Thoracic aorta (tissue), 2 donors: ENCODE measurements around the gene GPSM1. TPM values are rescaled to one million over a fixed set of nuclear protein-coding genes. Genes with fewer than 3 reads are reported as not detected.

Experiments
- ATAC-seq: fragments of 150-250 bp; one replicate; pipeline ENCODE4 v1.8.0; 2017; ENCODE audit warnings: low read depth; ENCODE audit not compliant: insufficient number of reproducible peaks, low FRiP score
- DNase-seq: peaks from one replicate; pipeline ENCODE4 v3.0.0-alpha.2; 2020; ENCODE audit warnings: low spot score
- H3K27ac ChIP-seq, 2 donors: fragments of 200-600 bp; sonication (generic); 1 replicate in 1 of 2; 2 replicates in 1 of 2; pipeline ENCODE4 v1.5.1; 2016; ENCODE audit warnings: mild to moderate bottlenecking in 2 of 2, moderate library complexity in 2 of 2
- H3K27me3 ChIP-seq: fragments of 200-600 bp; sonication (generic); replicated peaks from 2 replicates; pipeline ENCODE4 v1.6.0; 2016; ENCODE audit warnings: mild to moderate bottlenecking; ENCODE audit not compliant: insufficient read depth
- H3K36me3 ChIP-seq: fragments of 200-600 bp; sonication (generic); one replicate; pipeline ENCODE4 v1.5.1; 2016
- H3K4me1 ChIP-seq, 2 donors: fragments of 200-600 bp; sonication (generic); 1 replicate in 1 of 2; 2 replicates in 1 of 2; pipeline versions ENCODE4 v1.5.1 to v1.6.0; 2016; ENCODE audit warnings: low read depth in 2 of 2, mild to moderate bottlenecking in 1 of 2; ENCODE audit not compliant: control insufficient read depth in 1 of 2
- H3K4me3 ChIP-seq: fragments of 200-600 bp; sonication (generic); 2 replicates; pipeline ENCODE4 v1.5.1; 2016; ENCODE audit warnings: mild to moderate bottlenecking
- H3K9me3 ChIP-seq: fragments of 200-600 bp; sonication (generic); 2 replicates; pipeline ENCODE4 v1.5.1; 2016
- CTCF ChIP-seq: fragments of 200-600 bp; sonication (generic); IDR thresholded peaks from one replicate; pipeline ENCODE4 v1.5.1; 2019; ENCODE audit warnings: antibody characterized with exemption
- total RNA-seq, 2 donors: library from RNA; depleted of rRNA; stranded (reverse); fragments of >200 nt; gene quantifications; one replicate each; pipeline versions ENCODE4 v1.1.0 to v1.2.3, GENCODE V29; 2016

GPSM1 gene
- total RNA-seq, 2 donors from 2014 or later = 29.2 to 33.6 TPM

- Histone ChIP-seq H3K27me3 (no peaks in the 10 kb centered on the region), H3K36me3 (no peaks in the 10 kb centered on the region), H3K4me3 (no peak overlapping the region), H3K4me1 (no peaks in the 10 kb centered on the region), H3K27ac (no peak overlapping the region), H3K9me3 (no peaks in the 10 kb centered on the region)
- ATAC-seq (no peak), DNase-seq (no peak)
- no peak for TF ChIP-seq CTCF
These were observed 44.2 kb downstream of the GPSM1 start for GRCh38 chr9:136371533-136371880.

GRCh38 chr9:136372006-136372405 lies 44.7 kb downstream of the GPSM1 start:
- H3K9me3 ChIP-seq = no peaks in the 10 kb centered on the region
- H3K27me3 ChIP-seq = no peaks in the 10 kb centered on the region
- H3K4me3 ChIP-seq = no peak overlapping the region
- no peaks in the 10 kb centered on the region for H3K4me1 ChIP-seq
- no peaks in the 10 kb centered on the region for H3K36me3 ChIP-seq
- no peak for TF ChIP-seq CTCF
- no peak overlapping the region for H3K27ac ChIP-seq
- DNase-seq (no peak), ATAC-seq (no peak)

DNA sequence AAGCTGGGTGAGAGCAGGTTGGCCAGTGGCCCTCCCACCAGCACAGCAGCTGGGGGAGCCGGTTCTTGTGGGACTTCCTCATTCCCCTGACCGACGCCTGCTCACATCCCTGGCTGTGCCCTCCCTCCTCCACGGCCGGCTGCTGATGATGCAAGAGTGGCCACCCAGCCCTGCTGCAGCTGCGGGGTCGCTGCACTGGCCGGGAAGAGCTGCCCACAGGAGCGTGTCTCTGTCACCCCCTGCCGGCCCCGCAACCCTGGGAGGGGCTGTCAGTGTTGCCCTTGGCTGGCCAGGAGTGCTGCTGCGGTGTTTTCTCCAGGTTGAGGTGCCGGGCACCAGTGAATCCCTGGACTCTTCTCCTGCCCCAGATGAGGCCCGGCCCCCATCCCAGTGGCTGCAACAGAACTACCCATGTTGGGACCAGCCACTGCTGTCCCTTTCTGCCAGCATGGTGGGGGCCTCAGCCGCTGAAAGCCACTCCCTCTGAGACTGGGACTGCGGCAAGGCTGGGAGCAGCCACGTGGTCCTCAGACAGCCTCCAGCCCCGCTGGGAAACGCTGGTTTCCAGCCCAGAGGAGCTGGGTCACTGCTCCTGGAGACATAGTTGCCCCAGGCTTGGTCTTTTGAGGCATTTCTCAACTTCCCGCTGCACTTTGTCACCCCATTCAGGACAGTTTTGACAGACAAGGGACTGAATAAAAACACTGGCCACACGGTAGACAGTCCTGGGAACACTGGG lies 45.4 kb downstream of the GPSM1 start:
- Histone ChIP-seq H3K27me3 (no peaks in the 10 kb centered on the region), H3K4me1 (no peaks in the 10 kb centered on the region), H3K27ac (no peak overlapping the region), H3K4me3 (peak overlapping the region; percentile 58), H3K9me3 (no peaks in the 10 kb centered on the region), H3K36me3 (no peaks in the 10 kb centered on the region)
- TF ChIP-seq CTCF = no peak
- ATAC-seq (no peak), DNase-seq (no peak)

GRCh38 chr9:136373300-136374182 lies 46.2 kb downstream of the GPSM1 start, which contains the start of gene CARD9:
Gene CARD9, minus strand, starts transcription at chr9:136373669. Its CDS starts 1,591 bp downstream, at chr9:136372078.
- Histone ChIP-seq H3K27ac (no peak within 1 kb of the TSS), H3K4me1 (no peaks in the 10 kb centered on the region), H3K27me3 (no peaks in the 10 kb centered on the region), H3K4me3 (peak within 1 kb of the TSS; percentile 58), H3K9me3 (no peaks in the 10 kb centered on the region), H3K36me3 (no peaks in the 10 kb centered on the region)
- TF ChIP-seq CTCF = no peak
- no peak for ATAC-seq
- DNase-seq = no peak

DNA sequence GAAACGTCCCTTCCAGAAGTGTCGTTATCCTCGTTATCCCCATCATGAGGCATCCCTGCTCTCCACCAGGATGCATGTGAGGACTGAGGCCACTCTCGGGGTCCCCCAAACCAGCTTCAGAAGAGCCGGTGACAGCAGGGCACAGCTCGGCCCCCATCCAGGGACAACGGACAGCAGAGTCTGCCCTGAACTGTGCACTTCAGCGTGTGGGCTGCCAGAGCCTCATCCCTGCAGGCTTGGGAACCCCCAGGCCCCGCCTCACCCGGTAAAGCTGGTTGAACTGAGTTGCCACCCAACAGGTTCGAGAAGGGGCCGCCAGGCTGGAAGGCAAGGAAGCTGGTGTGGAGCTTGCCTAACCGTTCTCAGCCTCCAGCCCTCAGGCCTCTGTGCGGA lies 46.8 kb downstream of the GPSM1 start:
- Histone ChIP-seq H3K9me3 (no peaks in the 10 kb centered on the region), H3K27ac (no peak overlapping the region)
- DNase-seq = no peak

More for the DNA sequence above, 46.8 kb downstream of the GPSM1 start:
- H3K27me3 ChIP-seq = no peaks in the 10 kb centered on the region
- peaks cover 1% of the 10 kb centered on the region for H3K36me3 ChIP-seq
- no peaks in the 10 kb centered on the region for H3K4me1 ChIP-seq
- ATAC-seq = no peak
- no peak overlapping the region for H3K4me3 ChIP-seq
- TF ChIP-seq CTCF = no peak
